ENCODE data around the gene TPO. TPM values are rescaled to one million over a fixed set of nuclear protein-coding genes. Genes with fewer than 3 reads are reported as not detected.
"Not testable (repeated sequence)": the region's sequence is repeated elsewhere in the genome, so short reads cannot be mapped to it uniquely, and the experiment has no call there.

The TPO gene
- total RNA-seq, 1 donor from 2014 or later = 7.0 TPM

GRCh38 chr2:1400943-1401735 lies 12.1 kb upstream of the TPO start:
- intact Hi-C loops (cut with DNase I) = no loop called here

GRCh38 chr2:1402064-1402463 lies 11.2 kb upstream of the TPO start:
- no peak for ATAC-seq (ENCODE audit: poor library complexity)

More at GRCh38 chr2:1400943-1401735, 12.1 kb upstream of the TPO start:
- DNase-seq = no peak
- no peak for ATAC-seq (ENCODE audit: poor library complexity)

GRCh38 chr2:1403565-1403964 lies 9.7 kb upstream of the TPO start:
- intact Hi-C loops (cut with DNase I) = no loop called here
- DNase-seq = no peak
- ATAC-seq (ENCODE audit: poor library complexity) = no peak

More at GRCh38 chr2:1402064-1402463, 11.2 kb upstream of the TPO start:
- intact Hi-C loops (cut with DNase I) = no loop called here
- DNase-seq = no peak

- no peak for DNase-seq
- ATAC-seq (ENCODE audit: poor library complexity) = no peak
- intact Hi-C loops (cut with DNase I) = no loop called here
These were observed 8.1 kb upstream of the TPO start for GRCh38 chr2:1405124-1405523.

GRCh38 chr2:1405967-1406366 lies 7.3 kb upstream of the TPO start:
- ATAC-seq (ENCODE audit: poor library complexity) (no peak), DNase-seq (no peak)
- intact Hi-C loops (cut with DNase I) = no loop called here

GRCh38 chr2:1406434-1406833 lies 6.8 kb upstream of the TPO start:
- intact Hi-C loops (cut with DNase I) = no loop called here
- DNase-seq (no peak), ATAC-seq (ENCODE audit: poor library complexity) (no peak)

- intact Hi-C loops (cut with DNase I) = no loop called here
- ATAC-seq (ENCODE audit: poor library complexity) = no peak
- DNase-seq = no peak
These were observed 5.2 kb upstream of the TPO start for GRCh38 chr2:1407950-1408675.

GRCh38 chr2:1414121-1414520 lies 858 bp downstream of the TPO start:
- DNase-seq (no peak), ATAC-seq (ENCODE audit: poor library complexity) (no peak)
- intact Hi-C loops (cut with DNase I) = no loop called here

- ATAC-seq (ENCODE audit: poor library complexity); intact Hi-C loops (cut with DNase I); DNase-seq: not testable (repeated sequence)
These were observed 1.6 kb downstream of the TPO start for GRCh38 chr2:1414901-1415300.

- DNase-seq (no peak), ATAC-seq (ENCODE audit: poor library complexity) (no peak)
- intact Hi-C loops (cut with DNase I) = no loop called here
These were observed 2.2 kb downstream of the TPO start for GRCh38 chr2:1415501-1415900.

GRCh38 chr2:1418566-1418965 lies 5.3 kb downstream of the TPO start:
- DNase-seq (no peak), ATAC-seq (ENCODE audit: poor library complexity) (no peak)
- intact Hi-C loops (cut with DNase I) = no loop called here

- intact Hi-C loops (cut with DNase I) = no loop called here
- ATAC-seq (ENCODE audit: poor library complexity) = no peak
These were observed 7.7 kb downstream of the TPO start for GRCh38 chr2:1420746-1421480.

GRCh38 chr2:1421731-1422130 lies 8.5 kb downstream of the TPO start:
- ATAC-seq (ENCODE audit: poor library complexity) = no peak
- intact Hi-C loops (cut with DNase I) = no loop called here
- DNase-seq = no peak

More at GRCh38 chr2:1420746-1421480, 7.7 kb downstream of the TPO start:
- DNase-seq = no peak

GRCh38 chr2:1422131-1422530 lies 8.9 kb downstream of the TPO start:
- ATAC-seq (ENCODE audit: poor library complexity) (no peak), DNase-seq (no peak)
- intact Hi-C loops (cut with DNase I) = no loop called here

- intact Hi-C loops (cut with DNase I) = no loop called here
- no peak for ATAC-seq (ENCODE audit: poor library complexity)
- DNase-seq = no peak
These were observed 9.5 kb downstream of the TPO start for GRCh38 chr2:1422716-1423285.

- intact Hi-C loops (cut with DNase I) = no loop called here
- ATAC-seq (ENCODE audit: poor library complexity) (no peak), DNase-seq (no peak)
These were observed 13.8 kb downstream of the TPO start for GRCh38 chr2:1427086-1427485.

GRCh38 chr2:1429895-1430294 lies 16.6 kb downstream of the TPO start:
- intact Hi-C loops (cut with DNase I) = no loop called here
- ATAC-seq (ENCODE audit: poor library complexity) (no peak), DNase-seq (no peak)

GRCh38 chr2:1430491-1430890 lies 17.2 kb downstream of the TPO start:
- DNase-seq (no peak), ATAC-seq (ENCODE audit: poor library complexity) (no peak)
- intact Hi-C loops (cut with DNase I) = no loop called here

GRCh38 chr2:1431886-1432400 lies 18.7 kb downstream of the TPO start:
- intact Hi-C loops (cut with DNase I) = no loop called here
- DNase-seq = no peak
- ATAC-seq (ENCODE audit: poor library complexity) = no peak

Measured in Right ventricle myocardium superior (tissue), 1 donor.